NCI-H345 treated with DMSO at 0.1 percent for 48 hours (cell line): ENCODE data around the gene TSHZ2.

Experiments used
- DNase-seq: peaks from one replicate; lab custom pipeline; 2025; ENCODE audit not compliant: unreplicated experiment; lab: John Stamatoyannopoulos, UW

The TSHZ2 gene

GRCh38 chr20:53332022-53332837, 360.1 kb downstream of the TSHZ2 start:
- no peak for DNase-seq

DNA sequence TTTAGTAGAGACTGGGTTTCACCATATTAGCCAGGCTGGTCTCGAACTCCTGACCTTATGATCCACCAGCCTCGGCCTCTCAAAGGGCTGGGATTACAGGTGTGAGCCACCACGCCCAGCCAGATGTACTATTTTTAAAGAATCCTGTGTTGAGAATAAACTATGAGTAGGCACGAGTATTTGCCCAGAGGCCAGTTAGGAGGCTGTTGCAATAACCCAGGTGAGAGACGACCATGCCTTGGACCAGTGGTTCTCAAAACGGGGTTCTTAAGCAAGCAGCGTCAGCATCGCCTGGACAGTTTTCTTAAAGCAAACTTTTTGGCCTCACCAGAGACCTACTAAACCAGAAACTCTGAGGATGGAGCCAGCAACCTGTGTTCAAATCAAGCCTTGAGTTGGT, 362.7 kb downstream of the TSHZ2 start:
- no peak for DNase-seq

DNA sequence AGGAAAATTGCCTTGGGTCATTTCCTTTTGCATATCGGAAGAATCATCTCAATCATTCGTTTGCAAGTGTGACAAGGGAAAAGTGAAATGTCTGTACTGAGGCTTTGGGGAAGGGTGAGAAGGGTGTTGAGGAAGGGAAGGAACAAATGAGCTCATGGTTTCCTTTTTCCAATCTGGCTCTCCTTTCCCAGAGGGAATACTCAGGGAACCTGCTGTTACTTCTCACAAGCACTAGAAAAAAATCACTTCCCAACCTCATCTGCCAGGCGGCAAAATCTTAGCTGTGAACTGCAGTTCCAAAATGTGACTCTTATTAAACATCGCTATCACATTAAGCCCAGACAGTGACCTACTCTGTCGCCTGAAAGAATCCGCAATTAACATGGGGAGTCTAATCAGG, 363.4 kb downstream of the TSHZ2 start:
- DNase-seq: no peak

DNA sequence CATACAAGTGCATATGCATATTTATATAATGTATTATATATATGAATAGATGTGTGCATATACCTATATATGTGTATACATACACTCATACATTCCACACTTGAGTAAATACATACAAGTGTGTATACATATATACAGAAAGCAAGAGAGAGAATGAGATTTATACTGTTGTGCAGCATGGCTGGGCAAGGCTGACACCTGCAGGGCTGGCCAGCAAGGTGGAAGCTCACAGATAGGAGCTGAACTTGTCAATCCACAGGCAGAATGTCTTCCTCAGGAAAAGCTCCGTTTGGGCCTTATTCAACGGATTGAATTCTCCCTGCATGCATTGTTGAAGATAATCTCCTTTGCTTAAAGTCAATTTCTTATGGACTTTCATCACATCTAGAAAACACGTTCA, 364.7 kb downstream of the TSHZ2 start:
- DNase-seq: no peak

- no peak for DNase-seq
Observed at GRCh38 chr20:53337390-53338101, 365.4 kb downstream of the TSHZ2 start.

GRCh38 chr20:53338716-53339115, 366.6 kb downstream of the TSHZ2 start:
- DNase-seq: no peak

- DNase-seq: no peak
Observed at GRCh38 chr20:53342429-53342828, 370.3 kb downstream of the TSHZ2 start.

DNA sequence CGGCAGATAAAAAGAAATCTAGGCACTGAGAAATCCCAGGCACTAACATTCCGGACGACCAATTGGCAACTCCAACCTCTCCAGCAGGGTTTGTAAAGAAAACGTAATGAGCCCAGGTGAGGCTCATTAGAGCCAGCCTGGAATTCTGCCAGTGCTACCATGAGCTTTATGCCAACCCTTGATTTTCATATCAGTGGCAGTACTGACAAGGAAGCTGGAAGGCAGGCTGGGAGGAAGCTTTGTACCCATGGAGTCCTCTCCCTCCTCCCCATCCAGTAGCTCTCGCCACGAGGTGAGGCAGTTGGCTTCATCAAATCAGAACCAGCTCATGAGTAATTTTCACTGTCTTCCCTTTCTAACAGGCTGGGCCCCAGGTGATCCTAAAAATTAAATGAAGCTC, 371.3 kb downstream of the TSHZ2 start:
- DNase-seq: no peak

- no peak for DNase-seq
Observed at GRCh38 chr20:53344891-53345290, 372.7 kb downstream of the TSHZ2 start.

DNA sequence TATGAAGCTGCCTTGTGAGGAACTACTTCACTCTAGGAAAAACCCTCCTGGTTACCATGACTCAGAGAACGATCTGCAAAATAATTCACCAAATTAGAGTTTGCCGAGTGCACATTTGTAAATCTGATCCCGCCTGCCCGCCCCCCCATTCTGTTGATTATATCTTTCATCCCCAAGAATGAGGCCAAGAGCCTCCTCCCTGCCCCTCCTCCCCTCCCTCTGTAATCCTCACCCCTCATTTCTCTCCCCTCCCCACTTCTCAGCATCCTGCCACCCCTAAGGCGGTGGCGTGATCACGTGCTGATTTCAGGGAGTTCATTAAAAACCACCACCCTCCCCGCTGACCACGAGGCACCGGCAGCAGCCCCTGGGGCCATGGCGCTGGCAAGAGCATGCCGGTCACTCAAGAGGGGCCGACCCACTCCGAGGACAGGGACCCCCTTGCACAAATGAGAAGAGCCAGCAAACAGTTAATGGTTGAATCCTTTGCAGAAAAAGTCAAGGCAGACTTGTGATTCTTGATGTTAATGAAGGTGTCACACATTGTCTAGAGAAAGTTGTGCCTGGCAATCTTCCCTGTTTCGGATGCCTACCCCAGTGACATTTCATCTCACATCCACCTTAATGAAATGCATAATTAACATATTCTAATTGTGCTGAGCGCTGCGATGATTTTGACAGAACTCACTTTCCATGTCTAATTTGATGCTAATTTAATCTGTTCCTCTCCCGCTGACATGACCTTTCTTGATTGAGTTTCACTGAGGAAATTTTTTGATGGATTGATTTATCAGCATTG, 373.6 kb downstream of the TSHZ2 start:
- DNase-seq: no peak

DNA sequence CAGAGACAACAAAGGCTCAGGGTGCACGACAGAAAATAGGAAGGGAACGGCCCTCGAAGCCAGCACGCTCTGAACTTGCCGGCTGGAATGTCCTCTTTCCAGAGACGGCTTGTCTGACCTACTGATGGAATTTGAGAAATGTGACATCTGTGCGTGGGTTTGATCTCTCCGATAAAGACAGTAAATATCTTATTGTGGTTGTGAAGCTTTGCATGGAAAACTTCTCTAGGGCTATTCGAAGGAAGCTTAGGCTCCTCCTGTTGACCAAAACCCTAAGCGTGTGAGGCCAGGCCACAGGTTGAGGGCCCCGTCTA, 374.1 kb downstream of the TSHZ2 start:
- DNase-seq: no peak

DNA sequence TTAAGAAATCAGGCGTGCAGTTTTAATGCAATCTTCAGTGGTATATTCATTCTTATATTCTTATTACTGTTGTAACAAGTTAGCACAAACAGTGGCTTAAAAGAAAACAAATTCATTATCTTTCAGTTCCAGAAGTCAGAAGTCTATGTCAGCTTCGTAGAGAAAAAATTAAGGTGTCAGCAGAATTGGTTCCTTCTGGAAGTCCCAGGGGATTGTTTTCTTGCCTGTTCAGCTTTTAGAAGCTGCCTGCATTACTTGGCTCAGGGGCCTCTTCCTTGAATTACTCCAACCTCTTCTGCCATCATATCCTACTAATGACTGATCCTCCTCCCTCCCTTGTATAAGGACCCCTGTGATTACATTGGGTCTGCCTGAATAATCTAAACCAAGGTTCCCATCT, 377.6 kb downstream of the TSHZ2 start:
- DNase-seq: no peak

GRCh38 chr20:53352727-53353440, 380.7 kb downstream of the TSHZ2 start:
- DNase-seq: no peak

DNA sequence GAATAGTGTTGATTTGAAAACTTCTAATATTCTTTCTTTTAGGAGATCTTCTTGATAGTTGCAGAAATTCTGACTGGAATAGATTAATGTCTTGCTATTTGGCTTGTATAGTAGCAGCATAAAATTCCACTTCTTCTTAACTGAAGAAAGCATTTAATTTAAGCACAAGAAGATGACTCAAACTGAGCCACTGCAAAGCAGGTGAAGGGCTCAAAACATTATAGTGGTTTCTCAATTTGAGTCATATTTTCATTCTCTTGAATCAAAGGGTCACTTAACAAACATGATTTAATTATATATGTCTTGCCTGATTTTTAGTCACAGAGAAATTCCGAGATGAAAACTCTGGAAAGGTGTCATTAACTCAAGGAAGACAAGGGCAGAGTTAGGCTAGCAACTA, 382.2 kb downstream of the TSHZ2 start:
- no peak for DNase-seq

GRCh38 chr20:53355790-53356189, 383.6 kb downstream of the TSHZ2 start:
- DNase-seq: no peak

GRCh38 chr20:53359425-53359824, 387.3 kb downstream of the TSHZ2 start:
- no peak for DNase-seq

GRCh38 chr20:53360852-53361251, 388.7 kb downstream of the TSHZ2 start:
- DNase-seq: no peak

GRCh38 chr20:53362736-53363135, 390.6 kb downstream of the TSHZ2 start:
- DNase-seq: no peak

DNA sequence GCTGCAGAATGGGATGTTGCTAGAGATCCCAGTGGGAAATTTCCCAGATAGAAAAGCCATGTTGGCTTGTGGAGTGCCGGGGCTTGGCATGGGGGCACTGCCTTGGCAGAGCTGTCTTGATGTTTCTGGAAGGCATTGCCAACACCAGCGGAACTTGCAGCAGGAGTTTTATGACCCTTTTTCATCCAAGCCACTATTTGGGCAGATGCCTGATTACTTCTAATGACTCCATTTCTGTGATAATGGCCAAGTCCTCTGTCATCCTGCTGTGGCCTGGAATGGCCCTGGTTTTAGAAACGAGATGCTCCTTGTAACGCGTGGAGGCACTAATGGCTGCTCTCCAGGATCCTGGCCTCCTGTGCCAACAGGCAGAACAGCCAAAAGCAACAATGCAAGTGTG, 392.5 kb downstream of the TSHZ2 start:
- no peak for DNase-seq

GRCh38 chr20:53365076-53365475, 392.9 kb downstream of the TSHZ2 start:
- DNase-seq: no peak

DNA sequence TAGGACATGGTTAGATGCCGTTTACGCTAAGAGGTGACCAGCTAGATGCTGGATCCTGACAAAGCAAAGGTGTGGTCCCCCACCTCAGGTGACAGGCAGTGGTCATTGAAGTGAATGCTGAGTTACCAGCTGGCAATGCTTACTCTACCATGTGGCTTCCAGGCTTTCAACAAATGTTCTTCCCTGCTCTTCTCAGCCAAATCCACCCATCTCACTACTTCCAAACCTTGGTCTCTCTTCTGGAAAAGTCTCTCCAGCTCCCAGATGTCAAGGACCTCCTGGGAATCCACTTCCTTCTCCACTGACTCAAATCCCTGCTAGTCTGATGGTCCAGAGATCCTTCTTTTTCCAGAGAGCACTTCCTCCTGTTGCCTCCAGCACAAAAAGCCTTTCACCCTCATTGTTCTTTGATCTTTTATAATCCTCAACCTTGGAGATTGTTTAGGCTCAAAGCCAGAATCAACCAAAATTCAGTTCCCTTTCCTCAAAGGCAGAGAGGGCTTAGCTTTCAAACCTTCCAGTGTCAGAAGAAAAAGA, 393.4 kb downstream of the TSHZ2 start:
- no peak for DNase-seq
